C4-2B (cell line): ENCODE measurements around the gene DGKI.

Experiments used
- ZFX ChIP-seq: fragments of 450-650 bp; IDR thresholded peaks from 2 replicates; pipeline ENCODE4 v1.6.1; 2017
- TF ChIP-seq, protein P1 (sequence below): fragments of 450-650 bp; conservative IDR thresholded peaks from 2 replicates; pipeline ENCODE4 v1.5.1; 2017; ENCODE audit warnings: mild to moderate bottlenecking

DNA sequence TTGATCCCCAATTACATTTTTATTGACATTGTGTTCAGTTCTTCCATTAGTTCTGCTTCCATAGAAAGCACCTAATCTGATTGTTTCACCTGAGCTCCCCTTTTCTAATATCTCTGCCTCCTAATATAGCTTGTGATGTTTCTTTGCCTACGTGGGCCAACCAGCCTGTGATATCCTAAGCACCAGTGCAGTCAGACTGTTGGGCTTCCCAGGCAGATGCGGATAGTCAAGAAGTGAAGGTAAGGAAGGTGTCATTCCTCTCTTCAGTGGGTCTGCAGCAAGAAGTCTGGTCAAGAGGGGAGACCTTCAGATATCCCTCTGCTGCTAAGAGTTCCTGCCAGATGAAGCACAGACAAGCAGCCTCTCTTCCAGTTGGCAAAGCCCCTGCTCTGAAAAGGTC lies 16.2 kb upstream of the DGKI start:
- TF ChIP-seq, protein P1, sequence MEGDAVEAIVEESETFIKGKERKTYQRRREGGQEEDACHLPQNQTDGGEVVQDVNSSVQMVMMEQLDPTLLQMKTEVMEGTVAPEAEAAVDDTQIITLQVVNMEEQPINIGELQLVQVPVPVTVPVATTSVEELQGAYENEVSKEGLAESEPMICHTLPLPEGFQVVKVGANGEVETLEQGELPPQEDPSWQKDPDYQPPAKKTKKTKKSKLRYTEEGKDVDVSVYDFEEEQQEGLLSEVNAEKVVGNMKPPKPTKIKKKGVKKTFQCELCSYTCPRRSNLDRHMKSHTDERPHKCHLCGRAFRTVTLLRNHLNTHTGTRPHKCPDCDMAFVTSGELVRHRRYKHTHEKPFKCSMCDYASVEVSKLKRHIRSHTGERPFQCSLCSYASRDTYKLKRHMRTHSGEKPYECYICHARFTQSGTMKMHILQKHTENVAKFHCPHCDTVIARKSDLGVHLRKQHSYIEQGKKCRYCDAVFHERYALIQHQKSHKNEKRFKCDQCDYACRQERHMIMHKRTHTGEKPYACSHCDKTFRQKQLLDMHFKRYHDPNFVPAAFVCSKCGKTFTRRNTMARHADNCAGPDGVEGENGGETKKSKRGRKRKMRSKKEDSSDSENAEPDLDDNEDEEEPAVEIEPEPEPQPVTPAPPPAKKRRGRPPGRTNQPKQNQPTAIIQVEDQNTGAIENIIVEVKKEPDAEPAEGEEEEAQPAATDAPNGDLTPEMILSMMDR = no peak
- TF ChIP-seq ZFX = no peak
